Amniotic stem cell (primary cell): ENCODE measurements around the gene HPN.

ENCODE experiments used
- DNase-seq: peaks from one replicate; lab custom pipeline; 2025; lab: John Stamatoyannopoulos, UW

Gene HPN

GRCh38 chr19:35062942-35063341, 21.4 kb downstream of the HPN start:
- DNase-seq, result no peak

GRCh38 chr19:35063940-35064818, 22.7 kb downstream of the HPN start:
- DNase-seq, result no peak

GRCh38 chr19:35065574-35065973, 24.1 kb downstream of the HPN start:
- no peak for DNase-seq

- DNase-seq, result no peak
Measured at GRCh38 chr19:35066121-35066520, 24.6 kb downstream of the HPN start.

GRCh38 chr19:35066691-35067563, 25.4 kb downstream of the HPN start:
- DNase-seq, result peak; percentile 77

- DNase-seq, result no peak
Measured at GRCh38 chr19:35068941-35069634, 27.6 kb downstream of the HPN start.

GRCh38 chr19:35069696-35070095, 28.2 kb downstream of the HPN start:
- DNase-seq, result no peak

GRCh38 chr19:35070471-35070870, 28.9 kb downstream of the HPN start:
- DNase-seq, result no peak

- no peak for DNase-seq
Measured at GRCh38 chr19:35073516-35073915, 32.0 kb downstream of the HPN start.

- no peak for DNase-seq
Measured at GRCh38 chr19:35073941-35074340, 32.4 kb downstream of the HPN start.

- no peak for DNase-seq
Measured at GRCh38 chr19:35074426-35075201, 33.1 kb downstream of the HPN start.

GRCh38 chr19:35075202-35076025, 33.9 kb downstream of the HPN start:
- DNase-seq, result no peak

GRCh38 chr19:35076026-35076370, 34.5 kb downstream of the HPN start:
- DNase-seq, result no peak

- no peak for DNase-seq
Measured at GRCh38 chr19:35076657-35077056, 35.1 kb downstream of the HPN start.

GRCh38 chr19:35077411-35078223, 36.1 kb downstream of the HPN start:
- DNase-seq, result no peak

GRCh38 chr19:35079826-35080225, 38.3 kb downstream of the HPN start:
- no peak for DNase-seq

GRCh38 chr19:35080613-35081170, 39.2 kb downstream of the HPN start:
- no peak for DNase-seq

GRCh38 chr19:35081201-35081600, 39.7 kb downstream of the HPN start:
- DNase-seq, result no peak

- DNase-seq, result no peak
Measured at GRCh38 chr19:35083691-35084508, 42.4 kb downstream of the HPN start.
